HG02943 (cell line): ENCODE measurements around the gene DAZAP2.
"Not testable (repeated sequence)": the region's sequence is repeated elsewhere in the genome, so short reads cannot be mapped to it uniquely, and the experiment has no call there.

ENCODE experiments used
- ATAC-seq: cut with Tn5 transposase; IDR thresholded peaks from one replicate; pipeline ENCODE4 v1.9.1; 2021; ENCODE audit warnings: mild to moderate bottlenecking, low read depth, moderate library complexity; ENCODE audit not compliant: unreplicated experiment

The DAZAP2 gene

GRCh38 chr12:51291603-51292513, 53.2 kb downstream of the DAZAP2 start:
- not testable (repeated sequence) for ATAC-seq
